GM18508 (cell line): ENCODE measurements around the gene CKS1B.
"Not testable (repeated sequence)": the region's sequence is repeated elsewhere in the genome, so short reads cannot be mapped to it uniquely, and the experiment has no call there.

Experiments used
- ATAC-seq: cut with Tn5 transposase; IDR thresholded peaks from one replicate; pipeline ENCODE4 v1.9.1; 2021; ENCODE audit warnings: moderate number of reproducible peaks; ENCODE audit not compliant: insufficient read depth, unreplicated experiment

The CKS1B gene

DNA sequence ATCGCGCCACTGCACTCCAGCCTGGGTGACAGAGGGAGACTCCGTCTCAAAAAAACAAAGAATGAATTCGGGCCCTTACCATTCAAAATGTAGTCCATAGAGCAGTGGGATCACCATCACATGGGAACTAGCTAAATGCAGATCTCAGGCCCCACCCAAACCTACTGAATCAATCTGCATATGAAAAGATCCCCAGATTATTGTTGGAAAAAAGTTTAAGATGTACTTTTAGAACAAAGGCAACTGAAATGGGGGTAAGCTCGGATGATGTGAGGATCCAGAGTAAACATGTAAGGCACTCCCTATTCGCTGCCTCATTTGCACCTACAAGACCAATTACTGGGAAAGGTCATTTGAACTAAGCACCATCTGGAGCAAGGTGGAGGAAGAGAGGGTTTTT, 7.9 kb downstream of the CKS1B start:
- no peak for ATAC-seq

DNA sequence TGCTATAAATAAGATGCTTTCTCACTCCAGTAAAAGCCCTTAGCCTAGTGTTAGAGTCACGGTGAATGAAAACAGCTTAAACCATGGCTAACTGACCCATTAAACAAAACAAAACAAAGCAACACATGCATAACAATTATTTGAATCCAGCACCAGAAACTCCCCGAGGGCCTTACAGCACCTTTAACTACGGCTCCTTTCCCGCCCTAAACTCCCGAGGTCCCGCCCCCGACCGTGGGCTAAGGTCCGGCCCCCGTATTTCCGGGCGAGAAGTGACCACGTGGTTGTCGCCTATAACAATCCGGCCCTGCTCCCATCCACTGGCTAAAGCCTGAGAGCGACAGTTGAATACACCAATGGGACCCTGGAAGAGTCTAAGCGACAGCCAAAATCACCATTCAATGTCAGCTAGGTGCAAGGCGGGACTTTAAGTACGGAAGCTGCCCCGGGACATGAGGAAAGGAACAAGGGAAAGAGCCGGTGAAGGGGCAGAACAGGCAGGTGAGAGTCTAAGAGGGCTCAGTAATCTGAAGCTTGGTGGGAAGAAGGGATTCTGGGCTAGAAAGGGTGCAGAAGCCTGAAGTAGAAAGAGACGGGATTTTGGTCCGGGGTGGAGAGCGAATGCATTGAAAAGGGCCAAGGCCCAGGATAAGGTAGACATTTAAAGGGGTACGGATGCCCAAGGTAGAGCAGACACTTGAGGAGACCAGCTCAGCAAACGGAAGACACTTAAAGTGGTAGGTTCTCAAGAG, 8.6 kb downstream of the CKS1B start, which contains the start of gene FLAD1:
Gene FLAD1 (plus strand): TSS at position 448 of the 752 bp plus-strand sequence. CDS start 351 bp downstream, outside the sequence.
- ATAC-seq = peak; percentile 91

DNA sequence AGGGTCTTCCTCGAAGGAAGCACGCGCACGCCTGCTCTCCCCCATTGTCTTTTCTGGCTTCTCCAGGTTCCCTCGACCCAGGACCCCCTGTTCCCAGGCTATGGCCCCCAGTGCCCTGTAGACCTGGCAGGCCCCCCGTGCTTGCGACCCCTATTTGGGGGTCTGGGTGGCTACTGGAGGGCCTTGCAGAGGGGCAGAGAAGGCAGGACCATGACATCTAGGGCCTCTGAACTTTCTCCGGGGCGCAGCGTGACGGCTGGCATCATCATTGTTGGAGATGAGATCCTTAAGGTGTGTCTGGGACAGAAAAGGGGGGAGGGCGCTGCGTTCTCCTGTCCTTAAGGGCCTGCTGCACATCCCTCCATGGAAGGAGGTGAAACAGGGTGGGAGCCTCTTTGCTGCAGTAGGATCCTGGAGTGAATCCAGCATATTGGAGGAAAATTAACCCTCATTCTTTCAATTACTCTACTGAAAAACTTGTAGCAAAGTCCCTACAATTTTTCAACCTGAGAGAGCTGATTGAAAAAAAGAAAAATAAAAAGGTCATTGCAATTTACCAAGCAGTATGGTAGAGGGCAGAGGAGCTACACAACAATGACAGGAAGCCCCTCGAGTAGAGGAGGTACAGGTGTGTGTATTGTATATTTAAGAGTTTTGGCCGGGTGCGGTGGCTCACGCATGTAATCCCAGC, 9.4 kb downstream of the CKS1B start:
- ATAC-seq = no peak

DNA sequence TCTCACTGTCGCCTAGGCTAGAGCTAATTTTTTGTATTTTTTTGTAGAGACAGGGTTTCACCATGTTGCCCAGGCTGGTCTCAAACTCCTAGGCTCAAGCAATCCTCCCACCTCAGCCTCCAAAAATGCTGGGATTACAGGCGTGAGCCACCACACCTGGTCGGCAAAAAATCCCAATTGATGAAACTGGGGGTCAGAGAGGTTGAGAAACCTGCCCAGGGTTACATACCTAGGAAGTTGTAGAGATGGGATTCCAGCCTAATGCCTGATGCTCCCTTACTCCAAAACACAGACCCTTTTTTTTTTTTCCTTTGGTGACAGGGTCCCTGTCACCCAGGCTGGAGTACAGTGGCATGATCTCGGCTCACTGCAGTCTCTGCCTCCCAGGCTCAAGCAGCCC, 12.3 kb downstream of the CKS1B start:
- not testable (repeated sequence) for ATAC-seq

DNA sequence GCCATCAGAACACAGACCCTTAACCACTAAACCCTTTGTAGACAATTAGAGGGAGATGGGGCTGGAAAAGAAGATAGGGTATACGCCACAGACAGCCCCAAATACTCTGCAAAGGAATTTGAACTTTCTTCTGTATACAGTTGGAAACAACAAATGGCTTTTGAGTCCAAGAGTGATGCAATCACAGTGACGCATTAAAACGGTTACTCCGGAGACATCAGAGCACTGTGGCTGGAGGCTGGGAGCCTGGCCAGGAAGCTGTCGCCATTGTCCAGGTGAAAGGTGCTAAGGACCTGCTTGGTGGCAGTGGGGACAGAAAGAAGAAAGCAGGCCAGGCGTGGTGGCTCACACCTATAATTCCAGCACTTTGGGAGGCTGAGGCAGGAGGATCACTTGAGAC, 12.8 kb downstream of the CKS1B start:
- no peak for ATAC-seq

DNA sequence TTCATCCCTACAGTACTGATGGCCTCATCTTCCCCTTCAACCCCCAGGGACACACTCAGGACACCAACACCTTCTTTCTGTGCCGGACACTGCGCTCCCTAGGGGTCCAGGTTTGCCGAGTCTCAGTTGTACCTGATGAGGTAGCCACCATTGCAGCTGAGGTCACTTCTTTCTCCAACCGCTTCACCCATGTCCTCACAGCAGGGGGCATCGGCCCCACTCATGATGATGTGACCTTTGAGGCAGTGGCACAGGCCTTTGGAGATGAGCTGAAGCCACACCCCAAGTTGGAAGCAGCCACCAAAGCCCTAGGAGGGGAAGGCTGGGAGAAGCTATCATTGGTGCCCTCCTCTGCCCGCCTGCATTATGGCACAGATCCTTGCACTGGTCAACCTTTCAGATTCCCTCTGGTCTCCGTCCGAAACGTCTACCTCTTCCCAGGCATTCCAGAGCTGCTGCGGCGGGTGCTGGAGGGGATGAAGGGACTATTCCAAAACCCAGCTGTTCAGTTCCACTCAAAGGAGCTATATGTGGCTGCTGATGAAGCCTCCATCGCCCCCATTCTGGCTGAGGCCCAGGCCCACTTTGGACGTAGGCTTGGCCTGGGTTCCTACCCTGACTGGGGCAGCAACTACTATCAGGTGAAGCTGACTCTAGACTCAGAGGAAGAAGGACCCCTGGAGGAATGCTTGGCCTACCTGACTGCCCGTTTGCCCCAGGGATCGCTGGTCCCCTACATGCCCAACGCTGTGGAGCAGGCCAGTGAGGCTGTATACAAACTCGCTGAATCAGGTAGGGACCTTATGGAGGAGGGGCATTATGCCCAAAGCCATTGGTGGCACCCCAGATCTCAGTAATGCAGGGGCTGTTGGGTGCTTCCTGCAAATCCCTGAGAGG, 13.8 kb downstream of the CKS1B start:
- no peak for ATAC-seq

DNA sequence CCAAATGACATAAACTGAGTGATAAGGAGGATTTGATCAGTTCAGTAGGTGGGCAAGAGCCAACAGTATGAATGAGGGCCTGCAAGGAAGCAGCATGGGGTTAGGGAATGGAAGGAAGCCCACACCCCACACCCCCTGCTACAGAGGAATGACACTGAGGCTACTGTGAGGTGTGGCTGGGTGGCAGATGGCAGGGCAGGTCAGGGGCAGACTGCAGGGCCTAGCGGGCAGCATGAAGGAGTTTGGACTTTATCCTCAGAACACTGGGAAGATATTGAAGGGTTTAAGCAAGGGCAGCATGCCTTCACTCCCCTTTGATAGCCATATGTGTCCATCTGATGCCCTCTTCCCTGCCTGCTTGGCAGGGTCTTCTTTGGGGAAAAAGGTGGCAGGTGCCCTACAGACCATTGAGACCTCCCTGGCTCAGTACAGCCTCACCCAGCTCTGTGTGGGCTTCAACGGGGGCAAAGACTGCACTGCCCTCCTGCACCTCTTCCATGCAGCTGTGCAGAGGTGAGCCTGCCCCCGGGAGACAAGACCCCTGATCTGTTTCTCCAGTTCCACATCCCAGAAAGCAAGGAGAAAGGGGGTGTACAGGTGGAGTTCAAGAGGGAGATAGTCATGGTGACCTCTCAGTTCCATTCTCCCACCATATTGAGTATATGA, 14.8 kb downstream of the CKS1B start:
- ATAC-seq = no peak

DNA sequence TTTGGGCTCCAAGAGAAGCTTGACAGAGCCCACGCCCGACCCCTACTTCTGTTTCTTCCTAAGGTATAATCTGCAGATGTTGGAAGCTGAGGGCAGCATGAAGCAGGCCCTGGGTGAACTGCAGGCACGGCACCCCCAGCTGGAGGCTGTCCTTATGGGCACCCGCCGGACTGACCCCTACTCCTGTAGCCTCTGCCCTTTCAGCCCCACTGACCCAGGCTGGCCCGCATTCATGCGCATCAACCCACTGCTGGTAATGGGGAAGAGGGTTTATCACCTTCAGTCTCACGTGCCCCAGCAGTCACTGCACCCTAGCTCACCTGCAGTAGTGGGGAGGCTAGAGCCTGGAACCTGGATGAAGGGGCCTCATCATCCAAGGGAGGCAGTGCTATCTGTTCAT, 15.8 kb downstream of the CKS1B start:
- no peak for ATAC-seq

DNA sequence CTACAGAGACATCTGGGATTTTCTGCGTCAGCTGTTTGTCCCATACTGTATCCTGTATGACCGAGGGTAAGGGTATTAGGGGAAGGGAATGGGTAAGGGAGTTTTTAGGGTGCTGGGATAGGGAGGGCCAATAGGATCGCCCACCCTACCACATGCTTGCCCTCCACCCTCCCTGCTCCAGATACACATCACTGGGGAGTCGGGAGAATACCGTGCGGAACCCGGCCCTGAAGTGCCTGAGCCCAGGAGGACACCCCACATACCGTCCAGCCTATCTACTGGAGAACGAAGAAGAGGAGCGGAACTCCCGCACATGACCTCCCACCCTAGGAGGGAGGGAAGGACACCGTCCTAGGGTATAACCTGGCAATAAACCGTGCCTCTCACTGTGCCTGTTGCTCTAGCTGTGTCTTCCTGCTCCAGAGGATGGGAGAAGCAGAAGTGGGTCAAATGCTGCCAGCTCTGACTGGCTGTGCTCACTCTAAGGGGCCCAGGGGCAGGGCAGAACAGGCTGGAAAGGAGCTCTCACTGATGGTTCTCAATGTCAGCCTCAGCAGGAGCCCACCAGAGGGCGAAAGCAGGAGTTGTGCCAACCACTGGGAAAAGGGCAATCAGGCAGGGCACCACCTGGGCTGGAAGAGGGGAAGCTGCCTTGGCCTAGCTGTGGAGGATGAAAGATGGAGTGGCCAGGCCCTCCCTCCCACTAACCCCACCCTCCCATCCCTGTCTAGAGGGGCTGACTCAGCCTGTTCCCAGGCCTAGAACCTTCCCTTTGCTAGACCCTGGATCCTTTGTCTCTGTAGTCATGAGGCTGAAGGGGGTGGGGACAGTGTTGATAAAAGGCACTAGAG, 18.5 kb downstream of the CKS1B start:
- no peak for ATAC-seq

DNA sequence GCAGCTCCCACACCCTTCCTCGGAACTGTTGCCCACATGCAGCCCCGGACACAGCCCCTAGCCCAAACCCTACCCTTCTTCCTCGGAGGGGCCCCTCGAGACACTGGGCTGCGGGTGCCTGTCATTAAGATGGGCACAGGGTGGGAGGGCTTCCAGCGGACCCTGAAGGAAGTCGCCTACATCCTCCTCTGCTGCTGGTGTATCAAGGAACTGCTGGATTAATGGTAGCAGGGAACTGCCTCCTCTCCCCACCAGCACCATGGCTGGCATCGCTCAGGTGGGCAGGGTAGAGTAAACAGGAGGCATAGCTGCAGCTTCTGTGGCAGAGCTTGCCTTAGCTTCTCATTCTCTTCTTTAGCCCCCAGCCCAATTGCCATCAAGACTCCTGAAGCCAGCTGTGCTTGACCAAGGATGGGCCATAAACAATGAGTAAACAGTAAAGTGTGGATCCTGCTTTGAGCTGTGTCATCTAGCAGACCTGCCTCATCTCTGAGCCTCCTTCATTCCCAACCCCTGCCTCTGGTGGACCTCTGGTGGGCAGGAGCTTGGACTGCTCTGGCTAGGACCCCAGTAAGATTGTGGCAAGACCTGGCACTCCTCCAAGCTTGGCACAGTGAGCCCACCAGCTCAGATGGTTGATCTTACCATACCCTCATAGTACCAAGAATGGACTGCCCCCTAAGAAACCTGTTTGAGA, 19.2 kb downstream of the CKS1B start, which contains the start of gene LENEP:
Gene LENEP (plus strand): TSS at position 15 of the 697 bp plus-strand sequence. CDS start 22 bp downstream, at position 37.
- ATAC-seq = no peak

DNA sequence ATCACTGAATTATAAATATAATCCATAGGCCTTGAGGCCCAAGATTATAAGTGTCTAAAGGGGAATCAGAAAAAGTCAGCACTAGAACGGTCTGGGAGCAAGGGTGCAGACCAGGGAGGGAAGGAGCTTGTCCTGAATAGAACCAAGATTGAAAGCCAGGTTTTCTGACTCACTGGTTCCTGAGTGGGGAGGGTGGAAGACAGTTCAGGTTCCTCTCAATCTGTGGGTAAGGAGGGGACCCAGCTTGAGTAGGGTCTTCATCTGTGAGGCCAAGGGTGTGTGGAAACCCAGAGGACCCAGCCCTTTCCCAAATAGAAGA, 19.7 kb downstream of the CKS1B start:
- ATAC-seq = no peak

DNA sequence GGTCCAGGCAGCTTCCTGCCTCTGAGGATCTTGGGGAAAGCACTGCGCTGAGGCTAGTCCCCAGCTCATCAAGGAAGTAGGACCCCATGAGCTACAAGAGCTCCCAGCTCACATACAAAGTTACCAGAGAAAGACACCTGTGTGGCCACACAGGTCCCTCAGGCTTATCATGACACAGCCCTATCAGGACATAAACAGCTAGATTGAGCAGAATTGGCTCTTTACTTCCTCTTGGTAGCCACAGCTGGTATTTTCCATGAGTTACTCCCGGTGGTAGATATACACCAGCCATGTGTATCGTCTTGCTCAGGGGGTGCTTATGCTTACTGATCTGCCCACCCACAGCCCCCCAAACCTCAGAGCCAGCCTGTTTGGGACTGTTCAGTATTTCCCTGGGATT, 20.1 kb downstream of the CKS1B start:
- no peak for ATAC-seq

DNA sequence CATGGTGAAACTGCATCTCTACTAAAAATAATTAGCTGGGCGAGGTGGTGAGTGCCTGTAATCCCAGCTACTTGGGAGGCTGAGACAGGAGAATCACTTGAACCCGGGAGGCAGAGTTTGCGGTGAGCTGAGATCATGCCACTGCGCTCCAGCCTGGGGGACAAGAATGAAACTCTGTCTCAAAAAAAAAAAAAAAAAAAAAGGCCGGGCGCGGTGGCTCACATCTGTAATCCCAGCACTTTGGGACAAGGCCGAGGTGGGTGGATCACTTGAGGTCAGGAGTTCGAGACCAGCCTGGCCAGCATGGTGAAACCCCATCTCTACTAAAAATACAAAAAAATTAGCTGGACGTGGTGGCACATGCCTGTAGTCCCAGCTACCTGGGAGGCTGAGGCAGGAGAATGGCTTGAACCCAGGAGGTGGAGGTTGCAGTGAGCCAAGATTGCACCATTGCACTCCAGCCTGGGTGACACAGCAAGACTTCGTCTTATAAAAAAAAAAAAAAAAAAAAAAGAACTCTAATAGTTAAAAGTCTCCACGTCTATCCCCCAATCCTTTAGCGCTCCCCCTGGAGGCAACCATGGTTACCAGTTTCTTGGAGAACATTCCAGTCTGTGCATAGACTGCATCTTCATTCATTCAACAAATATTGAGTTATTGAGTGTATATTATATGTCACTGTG, 21.0 kb downstream of the CKS1B start:
- not testable (repeated sequence) for ATAC-seq

DNA sequence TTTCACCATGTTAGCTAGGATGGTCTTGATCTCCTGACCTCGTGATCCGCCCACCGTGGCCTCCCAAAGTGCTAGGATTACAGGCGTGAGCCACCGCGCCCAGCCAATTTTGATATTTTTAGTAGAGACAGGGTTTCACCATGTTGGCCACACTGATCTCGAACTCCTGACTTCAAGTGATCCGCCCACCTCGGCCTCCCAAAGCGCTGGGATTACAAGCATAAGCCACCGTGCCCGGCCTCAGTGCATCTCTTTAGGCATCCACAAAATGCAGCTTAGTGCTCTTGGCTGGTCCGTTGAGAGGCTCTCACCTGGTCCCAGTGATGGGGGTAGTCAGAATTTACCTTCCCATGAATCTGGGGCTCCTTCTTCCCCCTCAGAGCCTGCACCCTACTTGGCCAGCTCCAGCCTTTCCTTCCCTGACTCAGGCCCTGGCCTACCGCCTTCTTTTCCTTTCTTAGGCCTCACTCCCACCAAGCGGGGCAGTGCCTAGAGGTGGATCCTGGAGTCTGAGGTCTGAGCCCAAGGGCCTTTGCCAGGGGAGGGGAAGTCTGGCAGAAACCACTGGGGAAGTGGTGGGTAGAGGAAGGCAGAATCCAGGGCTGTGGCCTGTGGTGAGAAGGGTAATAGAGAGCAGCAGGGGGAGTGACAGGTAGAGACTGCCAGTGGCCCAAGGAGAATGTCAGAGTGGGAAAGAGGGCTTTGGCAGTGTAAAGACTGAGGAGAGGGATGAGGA, 22.7 kb downstream of the CKS1B start:
- ATAC-seq = no peak

DNA sequence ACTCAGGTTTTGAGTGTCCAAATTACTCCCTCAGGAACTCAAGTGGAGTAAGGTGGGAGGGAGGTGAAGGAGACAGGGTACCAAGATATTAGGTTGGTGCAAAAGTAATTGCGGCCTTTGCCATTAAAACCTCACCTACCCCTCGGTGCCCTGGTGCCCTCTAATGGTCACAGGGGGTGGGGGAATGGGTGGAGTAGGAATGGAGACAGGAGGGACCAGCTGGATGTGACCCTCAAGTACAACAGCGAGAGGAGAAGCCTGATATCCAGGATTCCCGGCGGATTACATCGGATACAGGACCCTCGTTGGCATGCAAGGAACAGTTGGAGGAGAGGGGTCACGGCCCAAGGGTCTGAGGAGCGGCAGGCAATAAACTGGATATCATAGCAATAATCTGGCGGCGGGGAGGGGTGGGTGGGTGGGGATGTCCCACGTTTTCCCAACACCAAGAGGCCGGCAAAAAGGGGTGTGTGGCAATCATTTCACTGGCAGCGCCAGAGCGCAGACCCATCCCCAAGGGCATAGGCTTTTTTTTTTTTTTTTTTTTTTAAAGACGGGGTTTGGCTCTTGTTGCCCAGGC, 23.8 kb downstream of the CKS1B start:
- no peak for ATAC-seq

DNA sequence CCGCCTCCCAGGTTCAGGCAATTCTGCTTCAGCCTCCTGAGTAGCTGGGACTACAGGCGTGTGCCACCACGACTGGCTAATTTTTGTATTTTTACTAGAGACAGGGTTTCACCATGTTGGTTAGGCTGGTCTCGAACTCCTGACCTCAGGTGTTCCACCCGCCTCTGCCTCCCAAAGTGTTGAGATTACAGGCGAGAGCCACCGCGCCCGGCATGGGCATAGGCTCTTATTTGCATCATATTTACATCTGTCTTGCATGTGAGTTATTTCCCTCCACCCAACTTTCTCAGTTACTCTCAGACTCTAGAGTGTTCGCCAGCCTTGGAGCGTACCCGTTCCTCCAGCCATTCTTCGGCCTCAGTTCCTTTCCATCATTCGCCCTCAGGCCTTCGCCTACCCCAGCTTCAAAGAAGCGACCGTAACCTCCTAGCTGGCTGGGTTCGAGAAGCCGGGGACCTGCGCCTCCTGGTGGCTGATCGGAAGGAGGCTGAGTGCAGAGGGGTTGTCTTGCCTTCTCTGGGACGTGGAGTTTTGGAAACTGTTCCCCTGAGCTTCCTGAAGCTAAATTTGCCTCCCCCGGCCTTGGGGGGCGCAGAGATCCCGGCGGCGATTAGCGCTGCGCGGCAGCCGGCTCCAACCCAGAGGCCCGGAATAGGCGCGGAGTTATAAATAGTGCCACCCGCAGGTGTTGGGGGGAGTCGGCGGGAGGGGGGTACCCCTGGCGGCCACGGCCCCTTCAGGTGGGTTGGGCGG, 24.5 kb downstream of the CKS1B start:
- ATAC-seq = no peak
